HG02973 (cell line): ENCODE results near the gene ZNHIT6.
A peak's percentile ranks its signal among the peaks of the same experiment; 100 is the strongest.
"Not testable (repeated sequence)": the region's sequence is repeated elsewhere in the genome, so short reads cannot be mapped to it uniquely, and the experiment has no call there.

Experiments used
- ATAC-seq: cut with Tn5 transposase; IDR thresholded peaks from one replicate; pipeline ENCODE4 v1.9.1; 2021; ENCODE audit warnings: moderate library complexity; ENCODE audit not compliant: unreplicated experiment

The ZNHIT6 gene, protein sequence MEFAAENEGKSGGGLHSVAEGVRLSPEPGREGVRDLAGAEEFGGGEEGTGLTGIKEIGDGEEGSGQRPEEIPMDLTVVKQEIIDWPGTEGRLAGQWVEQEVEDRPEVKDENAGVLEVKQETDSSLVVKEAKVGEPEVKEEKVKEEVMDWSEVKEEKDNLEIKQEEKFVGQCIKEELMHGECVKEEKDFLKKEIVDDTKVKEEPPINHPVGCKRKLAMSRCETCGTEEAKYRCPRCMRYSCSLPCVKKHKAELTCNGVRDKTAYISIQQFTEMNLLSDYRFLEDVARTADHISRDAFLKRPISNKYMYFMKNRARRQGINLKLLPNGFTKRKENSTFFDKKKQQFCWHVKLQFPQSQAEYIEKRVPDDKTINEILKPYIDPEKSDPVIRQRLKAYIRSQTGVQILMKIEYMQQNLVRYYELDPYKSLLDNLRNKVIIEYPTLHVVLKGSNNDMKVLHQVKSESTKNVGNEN

DNA sequence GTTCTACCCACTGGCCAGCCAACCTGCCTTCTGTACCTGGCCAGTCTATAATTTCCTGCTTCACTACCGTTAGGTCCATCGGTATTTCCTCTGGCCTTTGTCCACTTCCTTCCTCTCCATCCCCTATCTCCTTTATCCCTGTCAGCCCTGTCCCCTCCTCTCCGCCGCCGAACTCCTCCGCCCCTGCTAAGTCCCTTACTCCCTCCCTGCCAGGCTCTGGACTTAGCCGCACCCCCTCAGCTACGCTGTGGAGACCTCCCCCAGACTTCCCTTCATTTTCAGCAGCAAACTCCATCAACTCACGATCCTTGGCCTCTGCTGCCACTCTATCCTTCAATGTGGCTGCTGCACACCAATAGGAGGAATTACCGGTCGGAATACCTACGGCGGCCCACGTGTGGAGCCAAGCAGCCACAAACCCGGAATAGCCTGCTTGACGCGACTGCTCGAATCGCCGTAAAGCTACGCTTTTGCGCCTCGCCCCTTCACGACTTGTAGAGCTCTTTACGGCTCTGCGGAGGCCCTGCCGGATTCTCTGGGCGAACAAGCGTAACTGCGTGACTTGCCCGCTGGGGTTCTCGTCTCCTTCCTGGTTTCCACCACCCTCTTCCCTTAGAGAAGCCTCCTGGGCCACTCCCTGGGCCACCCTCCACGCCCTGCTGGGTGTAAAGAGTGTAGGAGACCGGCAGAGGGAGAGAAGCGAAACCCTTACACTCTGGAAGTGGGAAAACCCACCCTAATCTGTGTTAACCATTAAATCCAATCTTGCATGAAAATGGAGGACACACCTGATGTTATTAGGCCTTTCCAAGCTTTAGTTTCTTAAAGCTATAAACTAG, at the start of gene ZNHIT6:
TSS of gene ZNHIT6 (minus strand) at position 444 of the 839 bp plus-strand sequence. CDS start at position 295, 149 bp downstream.
- peak; percentile 86 for ATAC-seq

DNA sequence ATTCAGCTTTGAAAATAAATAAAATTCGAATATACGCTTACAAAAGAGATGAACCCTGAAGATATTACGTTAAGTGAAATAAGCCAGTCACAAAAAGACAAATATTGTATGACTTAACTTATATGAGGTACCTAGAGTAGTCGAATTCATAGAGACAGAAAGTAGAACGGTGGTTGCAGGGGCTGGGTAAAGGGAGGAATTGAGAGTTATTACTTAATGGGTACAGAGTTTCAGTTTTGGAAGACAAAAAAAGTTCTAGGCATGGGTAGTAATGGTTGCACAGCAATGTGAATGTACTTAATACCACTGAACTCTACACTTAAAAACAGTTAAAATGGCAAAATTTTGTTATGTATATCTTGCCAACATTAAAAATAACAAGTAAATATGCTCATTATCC, 48.6 kb upstream of the ZNHIT6 start:
- no peak for ATAC-seq

DNA sequence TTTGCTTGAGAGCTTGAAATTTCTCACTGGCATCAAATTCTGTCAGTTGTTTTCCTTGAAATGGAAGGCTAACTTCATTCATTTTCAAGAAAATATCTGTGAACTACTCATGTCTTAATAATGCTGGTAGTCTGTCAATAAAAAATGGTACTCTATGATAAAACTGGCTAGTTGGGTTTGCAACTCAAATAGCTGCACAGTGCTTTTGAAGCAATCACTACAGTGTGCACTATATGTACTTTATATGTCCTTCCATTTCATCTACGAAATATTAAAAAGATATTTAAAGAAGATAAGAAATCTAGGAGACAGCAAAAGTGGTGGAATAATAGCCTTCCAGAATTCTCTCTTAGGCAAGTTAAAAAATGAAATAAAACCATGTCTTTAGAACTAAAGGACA, 39.9 kb upstream of the ZNHIT6 start:
- no peak for ATAC-seq

DNA sequence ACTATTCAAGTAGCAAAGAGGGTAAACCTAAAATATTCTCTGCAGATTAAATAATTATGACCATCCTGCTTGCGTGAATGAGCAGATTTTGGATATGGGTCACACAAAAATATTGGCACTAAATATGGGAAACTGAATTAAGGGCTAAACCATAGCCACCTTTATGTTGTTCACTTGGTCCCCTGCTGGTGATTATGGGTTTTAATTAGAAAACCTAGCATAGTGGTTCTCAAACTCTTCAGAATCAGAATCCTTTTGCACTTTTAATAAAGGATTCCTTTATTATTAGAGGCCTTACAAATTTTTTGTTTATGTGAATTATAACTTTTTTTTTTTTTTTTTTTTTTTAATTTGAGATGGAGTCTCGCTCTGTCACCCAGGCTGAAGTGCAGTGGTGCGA, 38.5 kb upstream of the ZNHIT6 start:
- no peak for ATAC-seq

DNA sequence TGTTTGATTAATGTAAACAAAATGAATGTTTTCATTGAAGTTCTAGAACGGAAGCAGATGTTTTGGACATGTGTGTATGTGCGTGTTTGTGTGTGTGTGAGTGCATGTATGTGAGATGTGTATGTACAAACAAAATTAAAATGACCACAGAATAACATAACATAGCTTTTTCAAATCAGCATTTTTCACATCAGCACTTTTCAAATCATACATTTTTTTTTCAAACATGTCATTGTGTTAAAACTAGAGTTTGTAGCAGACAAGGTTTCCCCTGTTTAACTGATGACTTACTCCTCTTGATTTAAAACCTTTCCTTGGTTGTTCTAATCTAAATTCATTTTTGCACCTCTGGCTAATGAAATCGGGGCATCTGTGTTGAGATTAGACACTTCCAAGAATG, 35.6 kb upstream of the ZNHIT6 start:
- no peak for ATAC-seq

DNA sequence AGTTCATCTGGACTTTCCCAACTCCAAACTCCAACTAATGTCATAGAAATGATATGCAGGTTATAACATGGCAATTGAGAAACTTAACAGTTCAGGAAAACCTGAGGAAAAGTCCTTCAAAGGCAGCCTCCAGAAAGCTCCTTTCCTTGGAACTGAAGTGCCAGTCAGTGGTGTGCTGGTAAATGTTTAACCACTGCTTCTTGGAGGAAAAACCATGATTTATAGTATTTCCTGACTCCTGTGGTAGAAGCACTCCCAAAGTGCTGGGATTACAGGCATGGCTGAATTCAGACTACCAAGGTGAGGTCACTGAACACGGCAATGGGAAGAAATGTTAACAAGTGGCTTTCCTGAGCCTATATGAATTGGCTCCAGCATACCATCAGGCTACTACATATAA, 26.7 kb upstream of the ZNHIT6 start:
- no peak for ATAC-seq

DNA sequence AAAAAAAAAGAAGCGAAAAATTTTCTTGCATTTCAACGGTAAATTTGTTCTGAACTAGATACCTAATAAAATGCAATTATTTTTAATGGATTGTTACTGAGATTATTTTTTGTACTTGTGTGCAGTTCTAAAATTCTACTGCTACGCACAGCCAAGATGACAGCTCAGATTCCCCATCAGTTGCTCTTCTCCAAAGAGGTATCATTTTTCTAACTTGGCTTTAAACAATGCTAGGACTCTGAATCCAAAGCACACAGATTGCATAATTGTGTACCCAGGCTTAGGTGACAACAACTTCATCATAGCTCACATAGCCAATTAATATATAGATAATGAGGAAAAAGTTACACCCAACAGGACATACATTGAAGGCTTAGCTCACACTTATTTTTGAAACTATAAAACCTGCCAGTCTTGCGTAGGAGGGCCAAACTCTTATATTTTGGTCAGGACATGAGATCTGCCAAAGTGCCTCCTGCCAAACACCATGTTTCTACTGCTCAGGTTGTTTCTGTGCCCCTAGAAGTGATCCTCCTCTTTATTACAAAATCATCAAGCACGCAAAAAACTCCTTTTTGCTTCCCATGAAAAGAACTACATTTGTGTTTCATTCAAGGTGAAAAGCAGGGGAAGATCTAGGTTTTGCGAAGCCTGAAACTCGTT, 10.6 kb upstream of the ZNHIT6 start:
- ATAC-seq, result no peak

DNA sequence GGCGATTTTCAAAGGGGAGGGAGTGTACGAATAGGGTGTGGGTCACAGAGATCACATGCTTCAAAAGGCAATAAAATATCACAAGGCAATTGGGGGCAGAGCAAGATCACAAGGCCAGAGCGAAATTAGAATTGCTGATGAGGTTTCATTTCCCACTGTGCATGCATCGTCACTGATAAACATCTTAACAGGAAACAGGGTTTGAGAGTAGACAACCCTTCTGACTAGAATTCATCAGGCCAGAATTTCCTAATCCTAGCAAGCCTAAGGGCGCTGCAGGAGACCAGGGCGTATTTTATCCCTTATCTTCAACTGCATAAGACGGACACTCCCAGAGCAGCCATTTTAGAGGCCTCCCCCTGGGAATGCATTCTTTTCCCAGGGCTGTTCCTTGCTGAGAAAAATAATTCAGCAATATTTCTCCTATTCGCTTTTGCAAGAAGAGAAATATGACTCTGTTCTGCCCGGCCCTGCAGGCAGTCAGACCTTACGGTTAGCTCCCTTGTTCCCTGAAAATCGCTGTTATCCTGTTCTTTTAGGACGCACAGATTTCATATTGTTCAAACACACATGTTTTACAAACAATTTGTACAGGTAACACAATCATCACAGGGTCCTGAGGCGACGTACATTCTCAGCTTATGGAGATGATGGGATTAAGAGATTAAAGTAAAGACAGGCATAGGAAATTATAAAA, 6.3 kb upstream of the ZNHIT6 start:
- ATAC-seq, result not testable (repeated sequence)

DNA sequence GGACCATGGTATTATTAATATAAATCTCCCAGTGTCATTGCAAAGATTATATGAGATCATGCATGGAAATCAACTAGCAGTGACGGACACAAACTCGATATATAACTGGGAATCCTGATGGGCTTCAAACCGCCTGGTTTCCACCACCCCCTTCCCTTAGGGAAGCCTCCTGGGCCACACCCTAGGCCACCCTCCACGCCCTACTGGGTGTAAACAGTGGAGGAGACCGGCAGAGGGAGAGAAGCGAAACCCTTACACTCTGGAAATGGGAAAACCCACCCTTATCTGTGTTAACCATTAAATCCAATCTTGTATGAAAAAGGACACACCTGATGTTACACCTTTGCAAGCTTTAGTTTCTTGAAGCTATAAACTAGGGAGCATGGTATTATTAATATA, 595 bp upstream of the ZNHIT6 start:
- no peak for ATAC-seq

DNA sequence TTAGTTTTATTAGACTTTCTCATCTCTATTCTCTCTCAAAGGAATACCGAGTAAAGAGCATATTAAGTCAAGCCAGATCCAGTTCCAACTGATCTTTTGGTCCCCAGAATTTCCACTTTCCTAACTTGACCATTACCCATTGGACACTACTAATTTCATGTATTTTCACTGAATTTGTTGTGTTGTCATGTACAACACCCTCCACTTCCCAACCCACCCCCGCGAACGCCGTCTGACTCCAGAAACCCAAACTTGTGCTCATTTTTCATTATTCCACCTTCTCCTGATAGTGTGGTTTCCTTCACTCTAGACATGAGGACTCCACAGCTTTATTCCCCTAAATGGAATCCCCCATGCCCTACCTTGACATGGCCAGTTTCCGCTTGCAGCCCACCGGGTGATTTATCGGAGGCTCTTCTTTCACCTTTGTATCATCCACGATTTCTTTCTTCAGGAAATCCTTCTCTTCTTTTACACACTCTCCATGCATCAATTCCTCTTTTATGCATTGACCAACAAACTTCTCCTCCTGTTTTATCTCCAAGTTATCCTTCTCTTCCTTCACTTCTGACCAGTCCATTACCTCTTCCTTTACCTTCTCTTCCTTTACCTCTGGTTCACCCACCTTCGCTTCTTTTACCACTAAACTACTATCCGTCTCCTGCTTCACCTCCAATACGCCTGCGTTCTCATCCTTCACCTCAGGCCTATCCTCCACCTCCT, 805 bp downstream of the ZNHIT6 start:
- ATAC-seq, result peak; percentile 29

DNA sequence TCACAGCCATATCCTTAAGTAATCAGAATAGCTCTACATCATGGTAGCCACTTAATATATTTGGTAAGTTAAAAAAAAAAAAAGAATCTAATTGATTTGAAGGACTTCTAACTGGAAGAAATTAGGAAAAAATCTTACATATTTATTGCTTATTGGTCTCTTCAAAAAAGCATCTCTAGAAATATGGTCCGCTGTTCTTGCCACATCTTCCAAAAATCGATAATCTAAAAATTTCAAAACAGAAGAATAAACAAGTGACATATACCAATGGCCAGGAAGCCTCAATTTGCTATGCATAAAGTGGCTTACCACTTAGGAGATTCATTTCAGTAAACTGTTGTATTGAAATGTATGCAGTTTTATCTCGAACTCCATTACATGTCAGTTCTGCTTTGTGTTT, 2.3 kb downstream of the ZNHIT6 start:
- ATAC-seq, result no peak

DNA sequence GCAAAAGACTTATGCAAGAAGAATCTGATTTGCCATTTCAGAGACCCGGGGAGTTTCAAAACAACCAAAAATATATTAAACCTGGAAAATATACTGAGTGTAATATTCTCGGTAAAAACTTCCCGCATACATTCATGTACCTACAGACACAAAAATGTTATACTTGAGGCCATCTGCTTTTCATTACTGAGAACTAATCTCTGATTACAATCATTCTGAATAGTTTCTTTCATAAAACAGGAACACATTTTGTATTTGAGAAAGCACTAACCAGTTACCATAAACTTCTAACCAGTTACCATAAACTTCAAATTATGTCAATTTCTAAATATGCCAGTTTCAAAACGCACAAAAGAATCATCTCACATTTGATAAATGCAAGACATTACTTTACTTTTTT, 7.8 kb downstream of the ZNHIT6 start:
- ATAC-seq, result no peak

DNA sequence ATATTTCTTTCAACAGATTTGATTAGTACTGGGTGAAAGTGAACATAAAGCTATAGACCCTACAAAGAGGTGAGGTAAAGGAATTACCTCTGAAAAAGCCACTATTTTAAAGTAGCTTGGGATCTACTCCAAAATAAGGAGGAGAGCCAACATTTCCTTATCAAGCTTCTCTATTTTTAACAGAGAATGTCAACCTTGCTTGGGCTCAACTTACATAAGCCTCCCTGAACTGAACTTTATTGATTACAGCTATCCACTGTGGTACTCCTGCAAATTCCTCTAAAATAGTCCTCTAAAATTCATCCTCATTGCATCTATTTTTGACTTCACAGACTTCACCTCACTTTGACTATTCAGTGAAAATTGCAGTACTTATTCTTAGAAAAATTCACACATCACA, 10.3 kb downstream of the ZNHIT6 start:
- no peak for ATAC-seq

DNA sequence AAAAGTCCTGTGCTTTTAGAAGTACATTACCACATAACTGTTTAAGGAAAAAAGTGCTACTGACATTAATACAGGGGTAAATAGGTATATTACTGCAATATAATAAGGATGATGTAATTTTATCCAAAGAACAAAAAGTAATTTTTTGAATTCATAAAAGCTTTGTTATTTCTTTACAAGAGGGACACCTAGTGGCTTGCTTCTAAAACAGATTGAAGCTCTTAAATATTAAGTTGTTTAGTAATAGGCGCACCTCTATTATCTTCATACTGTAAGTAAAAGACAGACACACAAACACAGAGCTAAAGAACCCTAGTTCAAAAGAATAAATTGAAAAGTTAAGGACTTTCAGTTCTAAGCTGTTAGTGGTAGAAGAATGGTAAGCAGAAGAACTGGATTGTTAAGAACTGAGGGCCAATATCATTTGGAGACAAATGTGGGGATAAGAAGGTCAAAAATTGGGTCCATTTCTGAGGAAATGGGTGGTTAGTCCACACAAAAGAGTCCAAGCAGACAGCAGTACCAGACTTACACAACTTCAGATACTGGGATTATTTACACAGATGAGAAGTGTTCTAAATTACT, 15.4 kb downstream of the ZNHIT6 start:
- ATAC-seq, result no peak

DNA sequence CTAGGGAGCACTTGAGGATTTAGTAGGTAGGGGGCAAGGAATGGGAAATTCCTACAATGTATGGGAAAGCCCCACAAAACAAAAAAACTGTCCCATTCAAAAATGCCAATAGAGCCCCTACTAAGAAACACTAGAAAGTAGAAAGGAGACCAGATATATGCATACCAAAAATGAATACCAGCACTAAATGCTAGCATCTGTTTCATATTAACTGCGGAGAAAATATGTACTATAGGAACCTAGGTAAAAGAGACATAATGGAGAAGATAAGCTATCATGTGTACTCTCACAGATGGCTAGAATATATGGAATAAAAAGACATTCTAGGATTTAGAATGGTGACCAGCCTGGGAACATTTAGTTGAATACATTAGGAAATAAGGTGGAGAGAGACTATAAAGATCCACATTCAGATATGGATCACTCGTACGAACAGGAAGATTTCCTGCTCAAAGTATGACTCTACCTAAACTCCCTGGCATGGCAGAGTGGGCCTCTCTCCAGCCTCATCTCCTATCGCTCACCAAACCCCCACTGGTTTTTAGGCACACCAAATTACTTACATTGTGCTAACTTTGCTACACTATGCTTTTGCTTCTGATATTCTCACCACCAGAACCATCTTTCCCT, 18.3 kb downstream of the ZNHIT6 start:
- no peak for ATAC-seq

DNA sequence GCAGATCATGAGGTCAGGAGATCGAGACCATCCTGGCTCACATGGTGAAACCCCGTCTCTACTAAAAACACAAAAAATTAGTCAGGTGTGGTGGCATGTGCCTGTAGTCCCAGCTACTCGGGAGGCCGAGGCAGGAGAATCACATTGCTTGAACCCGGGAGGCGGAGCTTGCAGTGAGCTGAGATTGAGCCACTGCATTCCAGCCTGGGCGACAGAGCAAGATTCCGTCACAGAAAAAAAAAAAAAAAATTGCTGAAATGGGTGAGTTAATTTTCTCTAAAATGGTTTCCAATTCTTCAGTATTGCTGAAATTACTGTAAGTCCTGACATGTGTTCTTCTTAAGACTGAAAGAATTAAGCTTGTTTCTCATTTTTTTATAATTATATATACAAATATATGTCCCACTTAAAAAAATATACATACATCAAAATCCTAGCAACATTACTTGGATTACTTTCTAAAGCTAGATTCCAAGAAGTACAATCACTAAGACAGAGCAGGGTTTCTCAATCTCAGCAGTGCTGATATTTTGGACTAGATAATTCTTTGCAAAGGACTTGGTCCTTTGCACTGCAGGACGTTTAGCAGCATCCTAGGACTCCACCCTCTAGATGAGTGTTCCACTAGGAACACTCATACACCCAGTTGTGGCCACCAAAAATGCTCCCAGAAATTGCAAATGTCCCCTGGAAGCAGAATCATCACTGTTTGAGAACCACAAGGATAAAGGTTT, 24.8 kb downstream of the ZNHIT6 start:
- no peak for ATAC-seq

DNA sequence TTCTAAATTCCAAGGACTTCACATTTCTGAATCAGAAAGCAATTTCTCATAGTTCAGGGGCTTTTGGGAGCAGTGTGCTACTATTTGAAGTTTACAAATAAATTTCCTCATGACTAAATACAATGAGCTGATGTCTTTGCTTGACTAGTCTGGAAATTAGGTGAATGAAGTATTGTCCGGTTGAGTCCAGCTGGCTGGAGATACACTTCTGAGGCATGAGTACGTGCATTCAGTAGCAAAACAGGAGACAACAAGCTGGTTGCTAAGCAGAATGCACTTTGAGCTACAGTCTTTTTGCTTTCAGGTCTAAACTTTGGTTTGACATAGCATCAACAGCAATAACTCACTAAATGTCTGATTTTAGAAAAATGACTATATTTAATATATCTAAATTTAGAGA, 27.1 kb downstream of the ZNHIT6 start:
- ATAC-seq, result no peak

DNA sequence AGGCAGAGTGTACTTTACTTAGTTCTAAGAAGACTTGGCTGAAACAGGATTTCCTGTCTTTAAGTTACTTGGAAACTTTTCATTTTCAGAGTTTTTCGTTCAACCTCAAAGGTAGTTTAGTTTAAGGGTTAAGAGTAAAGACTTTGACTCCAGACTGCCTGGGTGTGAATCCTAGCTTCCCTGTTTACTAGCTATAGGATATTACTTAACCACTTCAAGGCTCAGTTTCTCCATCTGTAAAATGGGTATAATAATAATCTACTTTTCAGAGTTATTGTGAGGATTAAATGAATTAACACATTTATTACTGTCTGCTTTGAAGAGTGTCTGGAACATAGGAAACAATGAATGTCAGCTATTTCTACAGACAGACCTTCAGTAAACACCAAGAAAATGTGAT, 30.0 kb downstream of the ZNHIT6 start:
- no peak for ATAC-seq

DNA sequence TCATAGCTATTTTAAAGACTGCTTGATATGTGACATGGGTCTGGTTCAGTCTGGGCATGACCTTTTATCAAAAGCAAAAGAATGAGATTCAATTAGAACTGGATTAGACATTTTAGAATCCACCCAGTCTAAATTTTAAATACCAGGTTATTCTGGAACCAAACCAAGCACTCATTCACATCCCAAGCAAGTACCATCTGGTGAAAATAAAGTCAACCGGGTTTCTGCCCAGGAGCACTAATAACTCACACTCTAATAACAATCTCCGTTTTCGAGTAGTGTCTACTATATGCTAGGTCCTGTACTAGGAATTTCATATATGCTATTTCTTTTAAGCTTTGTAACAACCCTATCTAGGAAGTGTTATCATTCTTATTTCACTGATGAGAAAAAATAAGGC, 30.6 kb downstream of the ZNHIT6 start:
- ATAC-seq, result no peak
